NK-92 (cell line): ENCODE data around the gene KIAA1210.
"Not testable (repeated sequence)": the region's sequence is repeated elsewhere in the genome, so short reads cannot be mapped to it uniquely, and the experiment has no call there.

Source experiments
- DNase-seq: peaks from one replicate; lab custom pipeline; 2025; ENCODE audit not compliant: unreplicated experiment; lab: John Stamatoyannopoulos, UW

The KIAA1210 gene

DNA sequence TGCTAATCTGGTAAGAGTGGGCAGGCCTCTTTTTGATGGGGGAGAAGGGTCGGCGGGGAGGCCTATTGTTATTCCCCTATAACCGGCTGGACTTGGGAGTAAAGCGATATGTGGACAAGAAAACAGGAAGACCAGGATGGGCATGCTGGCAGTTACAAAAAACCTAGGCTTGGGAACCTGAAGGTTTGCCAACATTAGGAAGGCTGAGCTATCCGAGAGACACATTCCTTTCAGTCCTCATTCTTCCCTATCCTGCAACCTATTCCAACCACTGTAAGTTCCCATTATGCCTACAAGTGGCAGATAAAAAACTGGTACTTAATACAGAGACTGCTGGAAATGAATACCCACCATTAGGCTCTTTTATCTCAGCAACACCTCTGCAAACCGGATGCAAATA is 87.2 kb downstream of the KIAA1210 start:
- DNase-seq = no peak

DNA sequence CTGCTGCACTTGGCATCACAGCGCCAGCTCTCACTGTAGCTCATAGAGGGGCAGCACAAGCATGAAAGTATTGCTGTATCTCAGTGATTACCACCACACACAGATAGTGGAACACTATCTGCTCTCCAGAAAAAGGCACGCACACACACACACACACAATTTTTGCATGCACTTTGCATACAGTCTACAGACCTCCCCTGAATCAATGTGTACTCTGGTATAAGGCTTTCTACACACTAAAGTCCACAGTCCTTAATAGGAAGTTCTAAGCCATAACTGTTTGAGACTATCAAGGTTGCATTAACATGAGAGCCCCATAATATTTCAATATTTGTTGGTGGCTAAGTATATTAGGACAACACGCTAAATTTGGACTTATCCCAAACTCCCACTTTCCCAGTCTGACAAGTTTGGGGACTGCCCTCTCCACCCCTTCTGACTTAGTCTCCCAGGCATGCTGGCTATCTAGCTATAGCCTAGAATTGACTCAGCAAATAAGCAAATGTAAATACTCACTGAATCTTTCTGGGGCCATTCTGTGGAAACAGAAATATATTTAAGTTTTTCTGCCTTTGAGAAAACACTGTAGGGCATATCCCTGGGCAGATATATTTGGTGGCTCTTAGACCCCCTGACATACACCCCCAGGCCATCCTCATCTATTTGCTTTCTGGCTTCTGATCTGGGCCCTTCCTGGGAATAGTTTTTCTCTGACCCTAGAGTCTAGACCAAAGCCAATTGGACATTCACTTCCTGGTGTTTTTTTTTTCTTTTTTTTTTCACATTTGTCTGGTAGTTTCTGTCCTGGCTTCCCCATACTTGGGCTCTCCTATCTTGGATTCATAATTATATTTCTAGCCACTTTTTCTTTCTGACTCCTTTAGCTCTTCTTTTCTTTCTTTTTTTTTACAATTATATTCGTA is 91.2 kb downstream of the KIAA1210 start:
- no peak for DNase-seq

- DNase-seq = no peak
These were observed 96.6 kb downstream of the KIAA1210 start for GRCh38 chrX:119030990-119031389.

DNA sequence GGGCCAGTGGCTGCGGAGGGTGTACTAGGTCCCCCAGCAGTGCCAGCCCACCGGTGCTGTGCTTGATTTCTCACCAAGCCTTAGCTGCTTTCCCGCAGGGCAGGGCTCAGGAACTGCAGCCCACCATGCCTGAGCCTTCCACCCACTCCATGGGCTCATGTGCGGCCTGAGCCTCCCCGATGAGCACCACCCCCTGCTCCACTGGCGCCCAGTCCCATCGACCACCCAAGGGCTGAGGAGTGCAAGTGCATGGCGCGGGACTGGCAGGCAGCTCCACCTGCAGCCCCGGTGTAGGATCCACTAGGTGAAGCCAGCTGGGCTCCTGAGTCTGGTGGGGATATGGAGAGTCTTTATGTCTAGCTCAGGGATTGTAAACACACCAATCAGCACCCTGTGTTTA is 98.0 kb downstream of the KIAA1210 start:
- not testable (repeated sequence) for DNase-seq

- DNase-seq = no peak
These were observed 98.8 kb downstream of the KIAA1210 start for GRCh38 chrX:119028733-119029330.
